GM12874 (cell line): Measurements from ENCODE around the gene LSR.

Experiments
- CTCF ChIP-seq: IDR thresholded peaks from 2 replicates; pipeline ENCODE4 v1.5.1; 2011; ENCODE audit warnings: low read depth, mild to moderate bottlenecking, control low read depth, low read length, moderate library complexity; ENCODE audit not compliant: insufficient read depth

Gene LSR

DNA sequence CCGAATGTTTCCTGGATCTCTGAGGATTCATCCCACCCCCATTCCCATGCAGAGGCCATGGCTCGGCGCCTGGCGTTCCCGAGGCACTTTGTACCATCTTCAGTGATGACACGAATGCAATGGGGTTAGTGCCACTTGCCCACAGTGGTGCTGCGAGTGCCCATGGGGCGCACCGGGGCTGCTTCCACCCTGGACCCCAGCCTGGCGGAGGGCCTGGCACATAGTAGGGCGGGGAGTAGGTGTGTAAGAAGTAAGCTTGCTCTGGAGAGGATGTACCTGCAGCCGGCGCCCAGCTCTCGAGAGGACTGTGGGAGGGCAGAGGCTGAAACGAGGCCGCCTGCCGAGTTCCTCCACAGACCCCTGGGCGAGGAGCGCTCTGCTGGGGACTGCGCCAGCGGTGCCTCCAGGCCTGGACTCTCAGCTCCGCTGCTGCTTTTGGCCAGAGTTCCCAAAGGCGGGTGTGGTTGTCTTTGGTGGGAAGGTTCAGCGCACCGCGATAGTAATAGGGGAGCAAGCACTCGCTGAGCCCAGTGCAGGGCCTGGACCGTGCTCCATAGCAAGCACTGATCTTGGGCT, 28.0 kb downstream of the LSR start:
- TF ChIP-seq CTCF = no peak

DNA sequence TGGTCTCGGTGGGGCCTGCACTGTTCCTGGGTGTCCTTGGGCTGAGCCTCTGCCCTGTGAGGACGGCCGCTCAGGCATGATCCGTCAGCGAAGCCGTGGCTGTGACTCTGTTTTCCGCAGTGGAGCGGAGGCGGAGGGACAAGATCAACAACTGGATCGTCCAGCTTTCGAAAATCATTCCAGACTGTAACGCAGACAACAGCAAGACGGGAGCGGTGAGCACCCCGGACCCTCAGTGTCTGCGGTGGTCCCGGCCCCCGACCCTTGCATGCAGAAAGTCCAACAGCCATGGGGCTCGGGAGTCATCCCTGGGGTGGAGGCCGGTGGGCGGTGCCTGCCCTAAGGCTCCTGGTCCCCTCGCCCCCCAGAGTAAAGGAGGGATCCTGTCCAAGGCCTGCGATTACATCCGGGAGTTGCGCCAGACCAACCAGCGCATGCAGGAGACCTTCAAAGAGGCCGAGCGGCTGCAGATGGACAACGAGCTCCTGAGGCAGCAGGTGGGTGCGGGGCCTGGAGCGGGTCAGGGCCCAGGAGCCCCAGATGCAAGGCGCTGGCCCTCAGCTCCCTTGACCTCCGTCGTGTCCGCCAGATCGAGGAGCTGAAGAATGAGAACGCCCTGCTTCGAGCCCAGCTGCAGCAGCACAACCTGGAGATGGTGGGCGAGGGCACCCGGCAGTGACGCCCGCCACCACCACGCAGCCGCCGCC, 29.9 kb downstream of the LSR start:
- no peak for TF ChIP-seq CTCF

- TF ChIP-seq CTCF = no peak
Observed at GRCh38 chr19:35279374-35279773, 30.6 kb downstream of the LSR start.

- TF ChIP-seq CTCF = no peak
Observed at GRCh38 chr19:35279985-35280821, 31.4 kb downstream of the LSR start.

- no peak for TF ChIP-seq CTCF
Observed at GRCh38 chr19:35281303-35281702, 32.5 kb downstream of the LSR start.

DNA sequence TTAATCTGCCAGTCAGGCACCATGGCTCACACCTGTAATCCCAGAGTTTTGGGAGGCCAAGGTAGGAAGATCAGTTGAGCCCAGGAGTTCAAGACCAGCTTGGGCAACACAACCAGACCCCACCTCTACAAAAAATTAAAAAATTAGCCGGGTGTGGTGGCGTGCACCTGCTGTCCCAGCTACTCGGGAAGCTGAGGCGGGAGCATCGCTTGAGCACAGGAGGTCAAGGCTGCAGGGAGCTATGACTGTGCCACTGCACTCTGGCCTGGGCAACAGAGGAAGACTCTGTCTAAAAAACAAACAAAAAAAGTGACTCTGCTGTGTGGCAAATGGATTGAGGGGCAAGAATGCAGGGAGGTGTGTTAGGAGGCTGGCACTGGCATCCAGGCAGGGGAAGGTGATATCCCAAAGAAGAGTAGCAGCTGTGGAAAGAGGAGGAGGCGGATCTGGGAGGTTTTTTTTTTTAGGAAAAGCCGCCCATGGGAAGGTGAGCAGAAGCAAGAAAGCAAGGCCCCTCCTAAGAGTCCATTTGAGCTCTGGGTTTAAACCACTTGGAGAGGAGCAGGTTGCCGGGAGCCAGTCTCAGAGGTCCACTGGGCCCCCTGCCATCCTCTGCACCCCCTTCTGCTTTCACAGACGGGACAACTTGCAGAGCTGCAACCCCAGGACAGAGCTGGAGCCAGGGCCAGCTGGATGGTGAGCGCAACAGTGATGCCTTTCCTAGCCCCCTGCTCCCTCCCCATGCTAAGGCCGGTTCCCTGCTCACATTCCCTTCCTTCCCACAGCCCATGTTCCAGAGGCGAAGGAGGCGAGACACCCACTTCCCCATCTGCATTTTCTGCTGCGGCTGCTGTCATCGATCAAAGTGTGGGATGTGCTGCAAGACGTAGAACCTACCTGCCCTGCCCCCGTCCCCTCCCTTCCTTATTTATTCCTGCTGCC, 35.6 kb downstream of the LSR start:
- no peak for TF ChIP-seq CTCF

DNA sequence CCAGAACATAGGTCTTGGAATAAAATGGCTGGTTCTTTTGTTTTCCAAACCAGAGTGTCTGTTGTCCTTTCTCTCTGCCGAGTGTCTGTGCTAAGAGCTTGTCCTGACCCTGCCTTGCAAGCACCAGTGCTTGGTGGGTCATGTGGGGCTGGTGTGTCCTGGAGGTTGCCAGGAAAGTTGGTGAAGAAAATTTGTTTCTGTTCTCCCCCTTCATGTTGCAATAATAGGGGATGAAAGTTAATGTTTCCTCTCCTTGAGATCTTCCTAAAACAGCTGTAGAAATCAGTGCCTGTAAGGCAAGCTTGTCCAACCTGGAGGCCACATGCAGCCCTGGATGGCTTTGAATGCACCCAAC, 36.3 kb downstream of the LSR start:
- no peak for TF ChIP-seq CTCF
